GM21526 (cell line): ENCODE data around the gene ZNF486.
"Not testable (repeated sequence)": the region's sequence is repeated elsewhere in the genome, so short reads cannot be mapped to it uniquely, and the experiment has no call there.

Experiments used
- ATAC-seq: cut with Tn5 transposase; IDR thresholded peaks from one replicate; pipeline ENCODE4 v1.9.1; 2021; ENCODE audit warnings: moderate library complexity; ENCODE audit not compliant: unreplicated experiment, low FRiP score

ZNF486 gene

DNA sequence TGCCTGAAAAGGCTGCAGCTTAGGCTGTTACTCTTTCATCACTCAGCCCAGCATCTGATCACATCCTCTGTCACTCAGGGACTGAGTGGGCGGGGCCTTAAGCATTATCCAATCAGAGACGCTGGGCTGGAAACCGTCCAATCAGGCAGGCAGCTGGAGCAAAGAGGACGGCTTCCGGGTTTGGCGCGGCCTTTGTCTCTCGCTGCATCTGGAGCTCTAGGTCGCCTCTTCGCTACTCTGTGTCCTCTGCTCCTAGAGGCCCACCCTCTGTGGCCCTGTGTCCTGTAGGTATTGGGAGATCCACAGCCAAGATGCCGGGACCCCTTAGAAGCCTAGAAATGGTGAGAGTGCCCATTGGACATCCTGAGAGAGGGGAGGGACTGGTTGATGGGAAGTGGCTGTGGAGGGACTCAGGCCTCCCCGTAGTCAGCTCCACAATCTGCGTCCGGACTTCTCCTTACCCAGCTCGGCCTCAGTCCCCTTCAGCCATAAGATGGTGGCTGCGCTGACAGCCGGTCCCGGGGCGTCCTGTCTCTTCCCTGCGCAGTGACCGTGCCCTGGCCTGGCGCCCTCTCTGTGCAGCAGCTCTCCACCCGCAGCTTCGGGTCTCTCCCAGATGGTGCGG, at the start of gene ZNF486:
Gene ZNF486 (plus strand): TSS at position 195 of the 625 bp plus-strand sequence. CDS start 117 bp downstream, at position 312.
- ATAC-seq: peak; percentile 74

- not testable (repeated sequence) for ATAC-seq
Measured at GRCh38 chr19:20118064-20118839, 48.8 kb upstream of the ZNF486 start.

DNA sequence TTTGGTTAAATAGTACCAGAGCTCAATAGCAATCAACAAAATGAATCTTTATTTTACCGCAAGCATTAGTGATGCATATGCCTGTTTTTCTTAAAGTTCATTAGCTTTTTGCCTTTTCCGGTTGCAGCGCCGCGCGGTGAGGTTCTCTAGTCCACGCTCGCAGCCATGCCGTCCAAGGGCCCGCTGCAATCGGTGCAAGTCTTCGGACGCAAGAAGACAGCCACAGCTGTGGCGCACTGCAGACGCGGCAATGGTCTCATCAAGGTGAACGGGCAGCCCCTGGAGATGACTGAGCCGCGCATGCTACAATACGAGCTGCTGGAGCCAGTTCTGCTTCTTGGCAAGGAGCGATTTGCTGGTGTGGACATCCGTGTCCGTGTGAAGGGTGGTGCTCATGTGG, 42.1 kb upstream of the ZNF486 start:
- no peak for ATAC-seq

- ATAC-seq: not testable (repeated sequence)
Measured at GRCh38 chr19:20132933-20133332, 34.1 kb upstream of the ZNF486 start.

DNA sequence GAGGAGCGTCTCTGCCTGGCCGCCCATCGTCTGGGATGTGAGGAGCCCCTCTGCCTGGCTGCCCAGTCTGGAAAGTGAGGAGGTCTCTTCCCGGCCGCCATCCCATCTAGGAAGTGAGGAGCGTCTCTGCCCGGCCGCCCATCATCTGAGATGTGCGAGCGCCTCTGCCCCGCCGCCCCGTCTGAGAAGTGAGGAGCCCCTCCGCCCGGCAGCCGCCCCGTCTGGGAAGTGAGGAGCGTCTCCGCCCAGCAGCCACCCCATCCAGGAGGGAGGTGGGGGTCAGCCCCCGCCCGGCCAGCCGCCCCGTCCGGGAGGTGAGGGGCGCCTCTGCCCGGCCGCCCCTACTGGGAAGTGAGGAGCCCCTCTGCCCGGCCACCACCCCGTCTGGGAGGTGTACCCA, 29.3 kb upstream of the ZNF486 start:
- ATAC-seq: not testable (repeated sequence)

DNA sequence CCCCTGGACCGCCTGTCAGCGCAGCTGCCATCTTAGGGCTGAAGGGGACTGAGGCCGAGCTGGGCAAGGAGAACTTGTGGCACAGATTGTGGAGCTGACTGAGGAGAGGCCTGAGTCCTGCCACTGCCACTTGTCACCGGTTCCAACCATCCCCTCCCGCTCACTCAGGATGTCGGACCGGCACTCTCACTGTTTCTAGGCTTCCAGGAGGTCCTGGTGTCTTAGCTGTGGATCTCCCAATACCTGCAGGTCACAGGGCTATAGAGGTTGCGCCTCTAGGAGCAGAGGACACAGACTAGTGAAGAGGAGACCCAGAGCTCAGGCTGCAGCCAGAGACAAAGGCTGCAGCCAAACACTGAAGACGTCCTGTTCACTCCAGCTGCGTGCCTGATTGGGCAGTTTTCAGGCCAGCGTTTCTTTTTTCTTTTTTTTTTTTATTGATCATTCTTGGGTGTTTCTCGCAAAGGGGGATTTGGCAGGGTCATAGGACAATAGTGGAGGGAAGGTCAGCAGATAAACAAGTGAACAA, 15.3 kb upstream of the ZNF486 start:
- ATAC-seq: no peak

DNA sequence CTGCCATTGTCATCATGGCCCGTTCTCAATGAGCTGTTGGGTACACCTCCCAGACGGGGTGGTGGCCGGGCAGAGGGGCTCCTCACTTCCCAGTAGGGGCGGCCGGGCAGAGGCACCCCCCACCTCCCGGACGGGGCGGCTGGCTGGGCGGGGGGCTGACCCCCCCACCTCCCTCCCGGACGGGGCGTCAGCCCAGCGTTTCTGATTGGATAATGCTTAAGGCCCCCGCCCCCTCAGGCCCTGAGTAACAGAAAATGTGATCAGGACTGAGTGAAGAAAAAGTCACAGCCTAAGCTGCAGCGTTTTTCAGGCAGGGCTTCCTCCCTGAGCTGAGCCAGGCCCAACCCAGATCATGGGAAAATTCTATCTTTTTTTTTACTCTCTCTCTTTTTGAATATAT, 14.5 kb upstream of the ZNF486 start:
- ATAC-seq: not testable (repeated sequence)

- ATAC-seq: no peak
Measured at GRCh38 chr19:20153281-20153680, 13.7 kb upstream of the ZNF486 start.

DNA sequence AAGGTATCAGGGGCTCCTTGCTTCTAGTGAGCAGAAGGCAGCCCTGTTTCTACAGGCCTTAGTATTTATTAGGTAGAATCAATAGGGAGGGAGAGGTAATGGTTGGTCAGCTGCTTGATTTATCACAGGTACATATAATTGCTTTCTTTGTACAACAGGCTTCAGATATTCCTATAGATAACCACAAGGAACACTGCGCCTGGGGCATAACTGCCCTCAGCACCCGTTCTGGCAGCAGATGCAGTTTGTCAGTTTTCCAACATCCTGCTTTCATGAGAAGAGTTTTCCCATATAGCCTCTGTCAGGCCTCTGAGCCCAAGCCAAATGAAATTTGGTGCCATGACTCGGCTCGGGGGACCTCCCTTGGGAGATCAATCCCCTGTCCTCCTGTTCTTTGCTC, 12.4 kb upstream of the ZNF486 start:
- ATAC-seq: no peak

DNA sequence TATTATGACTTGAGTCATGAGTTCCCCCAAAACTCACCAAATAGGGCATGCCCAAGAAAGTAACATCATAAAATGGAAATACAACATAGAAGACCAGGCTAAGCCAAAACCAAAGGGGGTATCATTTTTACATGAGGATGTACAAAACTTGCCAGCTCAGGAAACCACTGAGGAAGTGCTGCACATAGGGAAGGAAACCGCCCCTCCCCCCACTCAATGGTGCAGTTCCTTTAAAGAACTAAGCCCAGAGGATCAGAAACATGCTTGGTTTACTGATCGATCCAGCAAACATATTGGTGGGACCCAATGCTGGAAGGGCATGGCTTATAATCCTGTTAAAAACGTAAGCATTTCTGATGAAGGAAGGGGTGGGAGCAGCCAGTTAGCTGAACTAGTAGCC, 4.2 kb upstream of the ZNF486 start:
- no peak for ATAC-seq

DNA sequence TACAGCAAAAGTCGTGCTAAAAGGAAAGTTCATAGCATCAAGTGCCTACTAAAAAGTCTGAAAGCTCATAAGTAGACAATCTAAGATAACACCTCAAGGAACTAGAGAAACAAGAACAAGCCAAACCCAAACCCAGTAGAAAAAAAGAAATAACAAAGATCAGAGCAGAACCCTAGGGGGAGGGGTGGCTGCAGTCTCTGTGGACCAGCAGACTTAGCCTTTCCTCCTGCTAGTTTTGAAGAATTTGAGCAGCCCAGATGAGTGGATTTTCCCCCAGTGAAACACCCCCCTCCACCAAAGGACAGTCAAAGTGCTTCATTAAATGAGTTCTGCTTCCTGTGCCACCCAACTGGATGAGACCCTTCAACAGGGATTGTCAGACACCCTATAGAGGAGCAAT, 2.6 kb upstream of the ZNF486 start:
- ATAC-seq: no peak

GRCh38 chr19:20165971-20166592, 932 bp upstream of the ZNF486 start:
- ATAC-seq: no peak

DNA sequence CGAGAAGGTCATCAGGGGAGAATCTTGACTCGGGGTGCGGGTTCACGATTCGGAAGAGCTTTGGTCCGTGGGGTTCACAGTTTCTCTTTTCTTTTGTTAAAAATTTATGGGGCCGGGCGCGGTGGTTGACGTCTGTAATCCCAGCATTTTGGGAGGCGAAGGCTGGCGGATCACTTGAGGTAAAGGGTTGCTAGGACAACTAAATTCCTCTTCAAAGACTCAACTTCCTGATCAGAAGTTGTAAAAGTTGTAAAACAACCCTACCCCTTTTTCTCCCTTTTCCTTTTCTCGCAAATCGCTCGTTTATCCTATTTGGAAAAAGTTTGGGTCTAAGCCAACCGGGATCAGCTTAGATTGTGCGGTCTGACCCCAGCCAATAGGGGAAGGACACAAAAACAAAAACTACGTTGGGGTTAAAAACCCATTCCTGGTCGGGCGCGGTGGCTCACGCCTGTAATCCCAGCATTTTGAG, 673 bp downstream of the ZNF486 start:
- no peak for ATAC-seq

DNA sequence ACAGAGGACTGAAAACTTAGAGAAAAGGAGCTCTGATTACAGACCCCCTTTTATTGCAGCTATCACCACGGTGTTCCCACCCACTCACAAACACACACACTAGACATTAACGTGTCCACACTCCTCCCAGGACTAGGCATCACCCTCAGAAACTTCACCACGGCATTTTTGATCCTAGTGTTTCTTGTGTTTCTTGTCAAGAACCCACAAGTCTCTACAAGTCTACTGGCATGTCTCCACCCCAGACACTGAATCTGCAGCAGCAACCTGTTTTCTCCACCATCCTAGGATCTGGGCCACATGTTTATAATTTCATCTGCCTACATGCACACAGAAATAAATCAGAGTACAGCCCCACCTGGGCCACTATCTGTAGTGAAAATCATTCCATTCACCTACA, 4.3 kb downstream of the ZNF486 start:
- ATAC-seq: no peak

- not testable (repeated sequence) for ATAC-seq
Measured at GRCh38 chr19:20175848-20176247, 8.8 kb downstream of the ZNF486 start.

DNA sequence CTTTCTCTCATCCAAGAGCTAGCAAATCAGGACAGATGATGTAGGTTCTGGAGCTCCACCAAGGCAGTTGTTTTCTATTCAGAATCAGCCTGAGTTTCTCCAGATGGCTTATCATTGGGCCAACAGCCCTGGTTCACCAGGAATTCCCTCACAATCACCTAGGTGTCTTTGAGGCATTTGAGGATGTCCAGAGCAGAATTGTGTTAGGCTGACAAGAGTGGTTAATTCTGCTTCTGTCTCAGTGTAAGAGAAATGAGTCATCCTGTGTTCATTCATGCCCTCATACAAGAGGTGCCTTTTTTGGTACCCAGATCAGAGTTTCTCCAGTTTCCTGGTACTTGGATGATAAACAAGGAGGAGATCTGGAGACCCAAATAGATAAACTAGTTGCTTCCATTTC, 12.9 kb downstream of the ZNF486 start:
- not testable (repeated sequence) for ATAC-seq

- no peak for ATAC-seq
Measured at GRCh38 chr19:20182222-20182785, 15.3 kb downstream of the ZNF486 start.

- no peak for ATAC-seq
Measured at GRCh38 chr19:20186174-20186573, 19.2 kb downstream of the ZNF486 start.

DNA sequence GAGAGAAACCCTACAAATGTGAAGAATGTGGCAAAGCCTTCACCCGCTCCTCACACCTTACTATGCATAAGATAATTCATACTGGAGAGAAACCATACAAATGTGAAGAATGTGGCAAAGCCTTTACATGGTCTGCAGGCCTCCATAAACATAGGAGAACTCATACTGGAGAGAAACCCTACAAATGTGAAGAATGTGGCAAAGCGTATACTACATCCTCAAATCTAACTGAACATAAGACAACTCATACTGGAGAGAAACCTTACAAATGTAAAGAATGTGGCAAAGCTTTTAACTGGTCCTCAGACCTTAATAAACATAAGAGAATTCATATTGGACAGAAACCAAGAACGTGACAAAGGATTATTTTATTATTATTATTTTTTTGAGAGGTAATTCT, 30.7 kb downstream of the ZNF486 start:
- no peak for ATAC-seq

GRCh38 chr19:20209051-20209450, 42.0 kb downstream of the ZNF486 start:
- no peak for ATAC-seq

GRCh38 chr19:20214366-20214765, 47.4 kb downstream of the ZNF486 start:
- not testable (repeated sequence) for ATAC-seq
